Stimulated activated naive CD4-positive, alpha-beta T cell (primary cell): Measurements from ENCODE around the gene DBH.
"Not testable (repeated sequence)": the region's sequence is repeated elsewhere in the genome, so short reads cannot be mapped to it uniquely, and the experiment has no call there.

Source experiments
- DNase-seq, 6 experiments: peaks; one replicate each; lab custom pipeline; 2025; lab: John Stamatoyannopoulos, UW

DBH gene

GRCh38 chr9:133626008-133626407 is 10.2 kb upstream of the DBH start:
- not testable (repeated sequence) for DNase-seq

- no peak for DNase-seq
Observed at GRCh38 chr9:133627341-133627740, 8.8 kb upstream of the DBH start.

GRCh38 chr9:133628766-133629165 is 7.4 kb upstream of the DBH start:
- no peak for DNase-seq

DNA sequence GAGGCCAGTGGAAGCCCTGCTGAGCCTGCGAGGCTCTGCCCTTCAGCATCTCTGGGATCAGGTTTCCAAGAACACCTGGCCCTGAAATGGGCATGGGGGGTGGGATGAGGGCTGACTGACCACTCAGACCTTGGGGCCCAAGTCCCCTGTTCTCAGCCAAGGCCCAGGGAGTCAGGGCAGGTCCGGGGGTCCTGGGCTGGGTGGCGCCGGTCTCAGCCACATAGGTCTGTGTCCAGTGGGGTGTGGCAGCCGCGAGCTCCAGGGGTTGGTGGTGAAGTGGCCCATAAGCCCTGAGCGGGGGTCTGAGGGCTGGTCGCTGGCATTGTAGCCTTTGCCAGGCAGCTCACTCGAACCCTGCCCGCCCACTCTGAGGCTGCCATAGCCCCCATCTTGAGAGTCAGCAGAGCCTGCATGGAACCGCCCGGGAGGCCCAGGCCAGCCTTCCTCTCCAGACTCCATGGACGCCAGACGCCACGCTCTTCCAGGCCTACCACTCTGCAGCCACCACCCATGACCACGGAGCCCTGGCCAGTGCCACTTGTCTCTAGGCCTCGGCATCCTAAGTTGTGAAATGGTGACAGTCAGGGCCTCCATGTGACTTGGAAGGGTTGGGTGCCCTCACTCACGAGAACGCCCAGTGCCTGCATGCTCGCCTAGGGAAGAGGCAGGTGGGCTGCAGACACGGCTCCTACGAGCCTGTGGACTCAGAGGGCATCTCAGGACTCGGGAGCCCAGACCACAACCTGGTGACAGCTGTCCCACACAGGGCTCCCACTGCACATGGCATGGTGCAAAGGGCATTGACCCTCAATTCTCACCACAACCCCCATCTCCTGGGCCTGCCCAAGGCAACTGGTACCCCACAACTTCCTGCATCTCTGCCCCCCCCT is 6.7 kb upstream of the DBH start:
- DNase-seq: no peak

DNA sequence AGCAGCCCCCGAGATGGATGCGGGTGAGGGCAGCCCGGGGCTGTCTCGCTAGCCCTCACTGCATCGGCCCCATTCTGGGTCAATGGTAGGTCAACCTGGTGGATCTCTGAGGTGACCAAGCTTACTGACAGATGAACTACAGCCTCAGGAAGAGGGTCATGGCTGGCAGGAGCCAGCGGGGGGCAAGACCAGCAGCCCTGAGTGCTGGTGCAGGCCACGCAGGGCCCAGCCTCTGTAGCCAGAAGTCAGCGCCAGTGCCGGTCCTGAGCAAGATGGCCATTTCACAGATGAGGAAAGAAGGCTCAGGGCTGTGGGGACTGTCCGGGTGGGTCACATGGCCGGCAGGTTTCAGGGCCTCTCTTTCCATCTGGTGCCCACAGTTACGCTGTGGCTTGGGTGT is 5.1 kb upstream of the DBH start:
- no peak for DNase-seq

GRCh38 chr9:133632806-133633680 is 3.1 kb upstream of the DBH start:
- DNase-seq: no peak

- no peak for DNase-seq
Observed at GRCh38 chr9:133633681-133634080, 2.5 kb upstream of the DBH start.

DNA sequence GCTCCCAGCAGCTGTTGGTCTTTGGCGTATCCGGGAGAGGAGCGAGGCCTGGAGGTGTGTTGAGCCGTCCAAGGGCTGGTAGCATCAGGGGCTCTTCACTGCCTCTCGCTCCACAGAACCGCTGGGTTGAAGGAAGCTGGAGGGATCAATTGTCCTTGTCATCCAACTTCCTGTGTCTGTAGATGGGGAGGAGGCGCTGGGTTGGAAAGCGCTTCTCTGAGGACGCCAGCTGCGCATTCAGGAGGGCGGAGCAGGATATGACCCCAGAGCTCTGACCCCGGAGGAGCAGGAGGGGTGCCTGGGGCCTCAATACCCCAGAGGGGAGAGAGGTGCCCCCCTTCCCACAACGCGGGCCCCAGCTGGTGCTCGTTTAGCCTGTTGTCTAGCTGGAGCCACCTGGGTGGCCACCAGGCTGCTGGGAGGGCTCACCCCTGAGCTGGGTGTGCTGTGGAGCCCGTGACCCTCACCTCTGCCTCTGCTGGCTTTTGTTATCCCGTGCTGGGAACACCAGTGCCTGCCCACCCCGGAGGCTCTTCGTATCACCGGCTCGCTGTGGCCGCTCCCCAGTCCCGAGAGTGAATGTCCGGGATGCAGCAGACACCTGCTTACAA is 2.0 kb upstream of the DBH start:
- no peak for DNase-seq

- DNase-seq: no peak
Observed at GRCh38 chr9:133635098-133635497, 1.1 kb upstream of the DBH start.

GRCh38 chr9:133636902-133637301 is 739 bp downstream of the DBH start:
- DNase-seq: no peak

GRCh38 chr9:133637451-133638055 is 1.4 kb downstream of the DBH start:
- no peak for DNase-seq

DNA sequence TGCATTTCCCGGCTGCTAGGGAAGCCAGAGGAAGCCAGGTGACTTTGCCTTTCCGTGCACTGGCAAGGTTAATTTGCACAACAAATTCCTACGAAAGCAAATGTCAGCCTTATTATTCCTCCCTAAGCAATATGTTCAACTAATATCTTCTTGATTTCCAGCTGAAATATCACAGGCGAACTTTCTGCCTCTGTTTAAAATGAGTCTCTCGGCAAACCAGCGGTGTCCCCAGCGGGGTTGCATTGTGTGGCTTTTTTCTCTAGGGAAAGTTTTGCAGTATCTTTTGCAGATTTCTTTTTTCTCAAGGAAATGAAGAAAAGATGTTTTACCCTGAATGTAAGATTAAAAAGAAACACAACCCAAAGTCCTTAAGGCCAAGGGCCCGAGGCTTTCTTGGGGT is 1.9 kb downstream of the DBH start:
- no peak for DNase-seq

GRCh38 chr9:133638711-133639110 is 2.5 kb downstream of the DBH start:
- no peak for DNase-seq

GRCh38 chr9:133639613-133640012 is 3.5 kb downstream of the DBH start:
- no peak for DNase-seq

GRCh38 chr9:133640160-133640559 is 4.0 kb downstream of the DBH start:
- DNase-seq: no peak

- no peak for DNase-seq
Observed at GRCh38 chr9:133640580-133641395, 4.6 kb downstream of the DBH start.

DNA sequence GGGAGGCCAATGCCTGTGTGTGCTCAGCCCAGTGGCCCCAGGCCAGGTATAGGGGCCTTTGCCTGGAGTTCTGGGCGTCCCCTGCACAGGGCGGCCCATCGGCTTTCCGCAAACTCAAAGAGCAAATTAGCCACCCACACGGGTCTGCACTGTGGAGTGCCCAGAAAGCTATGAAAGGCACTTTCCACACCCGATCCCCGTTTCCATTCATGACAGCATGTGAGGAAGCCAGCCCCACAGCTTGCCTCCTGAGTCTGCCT is 5.2 kb downstream of the DBH start:
- DNase-seq: no peak

DNA sequence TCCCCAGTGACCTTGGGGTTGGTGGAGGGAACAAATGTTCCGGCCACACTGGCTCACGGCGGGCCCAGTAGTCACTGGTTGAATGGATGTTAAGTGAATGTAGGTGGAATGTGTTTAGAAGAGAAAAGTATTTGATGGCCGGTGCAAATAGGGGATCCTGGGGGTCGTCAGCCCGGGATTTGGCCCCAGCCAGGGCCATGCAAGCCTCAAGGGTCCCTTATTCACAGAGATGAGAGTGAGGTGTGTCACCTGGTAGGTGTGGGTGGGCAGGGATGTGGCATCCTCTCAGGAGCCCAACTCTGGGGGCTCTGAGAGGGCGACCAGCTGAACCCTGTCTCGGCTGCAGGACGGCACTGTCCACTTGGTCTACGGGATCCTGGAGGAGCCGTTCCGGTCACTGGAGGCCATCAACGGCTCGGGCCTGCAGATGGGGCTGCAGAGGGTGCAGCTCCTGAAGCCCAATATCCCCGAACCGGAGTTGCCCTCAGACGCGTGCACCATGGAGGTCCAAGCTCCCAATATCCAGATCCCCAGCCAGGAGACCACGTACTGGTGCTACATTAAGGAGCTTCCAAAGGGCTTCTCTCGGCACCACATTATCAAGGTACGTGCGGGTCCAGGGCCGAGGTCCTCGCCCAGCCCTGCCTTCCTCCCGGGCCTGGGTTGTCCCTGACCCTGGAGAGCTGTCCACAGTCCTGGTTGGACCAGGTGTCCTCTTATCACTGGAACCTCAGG is 5.9 kb downstream of the DBH start:
- DNase-seq: no peak

GRCh38 chr9:133642708-133643361 is 6.7 kb downstream of the DBH start:
- no peak for DNase-seq

GRCh38 chr9:133643362-133643755 is 7.2 kb downstream of the DBH start:
- DNase-seq: no peak
